Erythroblast (primary cell): ENCODE data around the gene TOR4A.
"Not testable (repeated sequence)": the region's sequence is repeated elsewhere in the genome, so short reads cannot be mapped to it uniquely, and the experiment has no call there.

Experiments
- DNase-seq, 2 experiments: peaks; one replicate each; lab custom pipeline; 2025; lab: John Stamatoyannopoulos, UW
- GATA1 ChIP-seq: IDR thresholded peaks from 2 replicates; pipeline ENCODE4 v1.6.1; 2011; ENCODE audit warnings: low read depth, mild to moderate bottlenecking, control low read depth, low read length, moderate library complexity
- POLR2A ChIP-seq: IDR thresholded peaks from 2 replicates; pipeline ENCODE4 v1.6.1; 2011; ENCODE audit warnings: mild to moderate bottlenecking, low read length

The TOR4A gene

DNA sequence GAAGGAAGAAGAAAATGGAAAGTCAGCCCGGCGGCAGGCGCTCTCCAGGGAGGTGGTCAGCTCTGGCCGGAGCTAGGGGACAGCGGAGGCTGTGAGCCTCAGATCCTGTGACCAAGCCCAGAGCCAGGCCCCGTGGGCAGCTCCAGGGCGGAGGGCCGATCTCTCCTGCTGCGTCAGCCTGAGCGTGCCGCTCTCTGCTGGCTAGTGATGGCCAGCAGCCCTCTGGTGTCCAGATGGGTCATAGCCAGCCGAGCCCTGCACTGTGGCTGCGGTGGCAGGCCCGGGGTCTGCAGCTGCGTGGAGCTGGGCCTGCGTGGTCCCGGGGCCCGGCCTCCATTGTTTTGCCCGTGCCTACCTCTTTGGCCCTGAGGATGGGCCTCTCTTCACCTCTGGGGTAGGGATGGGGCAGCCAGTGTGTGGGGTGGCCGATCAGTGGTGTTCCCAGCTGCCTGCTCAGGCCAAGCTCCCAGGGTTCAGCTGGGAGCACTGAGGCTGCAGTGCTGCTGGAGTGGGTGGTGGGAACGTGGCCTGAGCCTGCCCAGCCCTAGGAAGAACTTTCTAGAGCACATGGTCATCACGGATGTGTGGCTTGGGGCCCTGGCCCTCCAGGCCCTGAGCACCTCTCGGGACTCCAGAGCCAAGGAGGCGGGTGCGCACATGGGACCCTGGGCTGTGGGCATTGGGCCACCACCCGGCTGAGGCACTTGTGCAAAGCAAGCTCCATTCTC is 41.6 kb downstream of the TOR4A start:
- DNase-seq, result no peak
- no peak for TF ChIP-seq POLR2A
- no peak for TF ChIP-seq GATA1

DNA sequence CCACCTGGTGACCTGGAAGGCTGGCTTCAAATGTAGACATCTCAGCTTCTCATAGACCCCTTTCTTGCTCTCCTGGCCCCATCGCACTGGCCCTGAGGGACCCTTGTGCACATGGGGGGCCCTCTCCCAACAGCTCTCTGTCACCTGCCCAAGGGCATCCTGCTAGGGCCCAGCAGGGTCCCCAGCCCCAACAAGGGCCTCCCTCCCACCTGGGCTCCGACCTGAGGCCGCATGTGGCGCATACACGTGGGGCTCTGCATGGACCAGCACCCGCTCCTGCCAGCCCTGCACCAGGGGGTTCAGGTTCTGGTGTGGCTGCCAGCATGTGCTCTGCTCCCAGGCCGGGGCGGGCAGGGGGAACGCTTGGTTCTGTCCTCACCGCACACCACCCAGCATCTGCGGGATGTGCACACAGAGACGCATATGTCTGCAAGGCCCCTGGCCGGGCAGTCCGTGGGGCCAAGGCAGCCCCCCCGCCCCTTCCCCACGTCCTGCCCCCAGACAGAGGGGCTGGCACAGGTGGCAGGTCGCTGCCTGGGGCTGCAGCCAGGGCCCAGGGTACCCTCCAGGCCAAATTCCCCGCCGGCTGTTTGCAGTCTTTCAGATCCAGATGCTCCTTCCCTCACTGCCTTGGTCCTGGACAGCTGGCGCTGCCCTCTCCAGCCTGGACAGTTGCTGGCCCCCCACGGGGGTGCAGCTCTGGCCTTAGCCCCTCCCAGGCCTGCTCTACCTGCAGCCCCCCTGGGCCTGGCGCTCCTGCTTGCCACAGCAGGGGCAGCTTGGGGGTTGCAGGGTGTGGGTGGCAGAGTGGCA is 42.4 kb downstream of the TOR4A start:
- no peak for DNase-seq
- TF ChIP-seq GATA1, result no peak
- no peak for TF ChIP-seq POLR2A

DNA sequence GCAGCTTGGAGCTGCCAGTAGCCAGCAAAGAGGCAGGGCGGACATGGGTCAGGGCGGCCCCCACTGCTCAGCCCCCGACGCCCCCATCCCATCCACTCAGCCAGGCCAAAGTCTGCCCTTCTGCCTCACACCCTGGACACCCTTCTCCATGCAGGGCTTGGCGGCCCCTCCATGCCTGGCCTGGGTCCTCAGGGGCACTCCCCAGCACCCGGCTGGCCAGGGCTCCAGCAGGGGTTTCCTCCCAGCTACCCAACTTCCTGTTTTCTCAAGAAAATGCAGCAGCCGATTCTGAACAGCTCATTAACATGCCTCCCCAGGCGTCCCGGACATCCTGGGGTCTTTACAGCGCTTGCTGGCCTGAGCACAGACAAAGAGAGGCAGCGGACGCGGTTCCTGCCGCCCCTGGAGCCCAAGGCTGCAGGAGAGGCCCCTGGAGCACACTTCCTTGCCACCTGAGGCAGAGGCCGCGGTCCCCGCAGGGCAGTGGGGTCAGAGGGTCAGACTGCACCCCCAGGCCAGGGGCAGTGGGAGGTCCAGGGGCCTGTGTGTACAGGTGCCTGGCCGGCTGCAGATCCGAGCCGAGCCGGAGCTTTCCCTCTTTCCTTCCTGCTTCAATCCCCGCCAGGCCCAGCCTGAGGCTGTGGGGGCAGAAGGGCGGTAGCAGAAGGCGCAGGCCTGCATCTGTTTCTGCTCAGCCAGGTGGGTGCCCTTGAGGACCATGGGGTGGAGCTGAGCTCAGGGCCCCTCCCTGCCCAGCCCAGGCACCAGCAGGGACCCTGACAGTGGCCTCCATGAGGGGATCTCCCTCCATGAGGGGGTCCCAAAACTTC is 43.2 kb downstream of the TOR4A start:
- DNase-seq, result no peak
- no peak for TF ChIP-seq POLR2A
- TF ChIP-seq GATA1, result no peak

DNA sequence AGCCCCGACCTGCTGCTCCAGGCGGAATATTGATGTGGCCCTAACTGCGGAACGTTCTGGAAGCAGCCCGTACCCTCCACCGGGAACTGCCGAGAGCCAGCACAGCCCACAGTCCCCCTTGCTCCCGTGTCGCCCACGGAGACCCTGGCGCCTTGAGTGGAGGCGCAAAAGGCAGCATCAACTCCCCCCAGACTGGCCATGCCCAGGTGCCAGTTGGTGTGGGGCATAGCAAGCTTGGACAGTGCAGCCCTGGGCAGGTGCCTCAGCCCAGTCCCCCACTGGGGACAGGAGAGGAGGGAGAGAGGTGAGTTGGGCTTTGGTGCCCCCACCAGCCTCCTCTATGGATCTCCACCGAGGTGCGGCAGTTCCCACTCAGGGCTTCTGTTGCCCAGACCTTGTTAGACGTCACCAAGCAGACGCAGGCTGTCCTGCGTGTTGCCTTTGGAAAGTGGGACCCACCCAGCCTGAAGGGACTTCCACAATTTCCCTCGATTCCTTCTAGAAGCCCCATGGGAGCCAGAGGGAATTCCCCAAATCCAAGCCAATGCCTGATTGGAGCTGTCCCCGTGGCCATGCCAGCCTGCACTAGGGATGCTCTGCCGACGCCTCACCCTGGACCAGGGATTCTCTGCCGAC is 44.3 kb downstream of the TOR4A start:
- no peak for TF ChIP-seq GATA1
- TF ChIP-seq POLR2A, result no peak
- DNase-seq, result no peak

DNA sequence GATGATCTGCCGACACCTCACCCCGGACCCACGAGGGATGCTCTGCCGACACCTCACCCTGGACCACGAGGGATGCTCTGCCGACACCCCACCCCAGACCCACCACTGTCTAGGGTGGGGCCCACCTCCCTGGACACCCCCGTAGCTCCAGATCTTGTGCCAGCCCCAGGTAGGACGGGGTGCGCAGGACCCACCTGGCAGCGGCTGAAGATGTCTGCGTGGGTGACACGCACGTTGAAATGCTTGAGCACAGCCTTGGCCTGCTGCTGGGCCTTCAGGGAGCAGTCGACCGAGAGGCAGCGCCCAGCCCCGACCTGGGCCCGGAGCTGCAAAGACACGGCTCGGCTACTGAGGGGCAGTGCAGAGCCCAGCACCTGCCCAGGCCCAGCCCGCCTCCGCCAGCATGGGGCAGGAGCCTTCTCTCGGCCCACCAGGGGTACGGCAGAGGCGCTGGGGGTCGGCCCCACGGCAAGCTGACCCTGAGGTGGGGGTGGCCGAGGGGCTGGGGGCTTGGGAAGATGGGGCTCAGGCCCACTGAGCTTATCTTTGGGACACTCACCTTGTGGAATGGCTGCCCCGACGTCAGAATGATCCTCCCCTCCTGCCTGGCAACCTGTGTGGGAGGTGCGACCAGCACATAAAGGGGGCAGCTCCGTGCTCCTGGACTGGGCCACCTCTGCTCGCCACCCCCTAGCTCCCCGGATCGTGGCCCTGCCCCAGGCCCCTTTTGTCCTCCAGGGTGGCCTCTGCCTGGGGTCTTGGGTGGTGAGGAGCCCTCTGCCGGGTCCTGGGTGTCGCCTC is 46.2 kb downstream of the TOR4A start:
- no peak for TF ChIP-seq POLR2A
- TF ChIP-seq GATA1, result no peak
- no peak for DNase-seq

DNA sequence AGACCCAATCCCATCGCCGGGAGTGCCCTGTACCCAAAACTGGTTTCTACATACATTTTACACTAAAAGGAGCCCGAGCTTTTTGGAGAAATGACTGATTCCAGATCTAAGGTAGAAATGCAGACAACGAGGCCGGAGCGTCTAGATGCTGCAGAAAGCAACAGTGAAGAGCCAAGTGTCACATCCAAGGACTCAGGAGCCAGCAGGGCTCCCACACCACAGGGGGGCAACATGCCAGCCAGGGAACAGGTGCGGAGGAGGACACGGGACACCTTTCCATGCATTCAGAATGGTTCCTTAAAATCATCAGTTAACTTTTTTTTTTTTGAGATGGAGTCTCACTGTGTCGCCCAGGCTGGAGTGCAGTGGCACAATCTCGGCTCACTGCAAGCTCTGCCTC is 47.6 kb downstream of the TOR4A start:
- DNase-seq, result no peak
- TF ChIP-seq GATA1 (no peak), POLR2A (no peak)

DNA sequence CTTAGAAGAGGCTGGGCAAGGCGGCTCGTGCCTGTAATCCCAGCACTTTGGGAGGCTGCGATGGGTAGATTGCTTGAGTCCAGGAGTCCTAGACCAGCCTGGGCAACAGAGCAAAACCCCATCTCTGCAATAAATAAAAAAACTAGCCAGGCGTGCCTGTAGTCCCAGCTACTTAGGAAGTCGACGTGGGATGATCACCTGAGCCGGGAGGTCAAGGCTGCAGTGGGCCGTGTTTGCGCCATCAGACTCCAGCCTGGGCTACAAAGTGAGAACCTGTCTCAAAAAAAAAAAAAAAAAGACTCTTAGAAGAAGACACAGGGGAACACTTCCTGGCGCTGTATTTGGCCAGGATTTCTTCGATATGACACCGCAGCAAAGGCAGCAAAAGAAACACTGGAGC is 48.3 kb downstream of the TOR4A start:
- no peak for DNase-seq
- TF ChIP-seq POLR2A (no peak), GATA1 (no peak)

DNA sequence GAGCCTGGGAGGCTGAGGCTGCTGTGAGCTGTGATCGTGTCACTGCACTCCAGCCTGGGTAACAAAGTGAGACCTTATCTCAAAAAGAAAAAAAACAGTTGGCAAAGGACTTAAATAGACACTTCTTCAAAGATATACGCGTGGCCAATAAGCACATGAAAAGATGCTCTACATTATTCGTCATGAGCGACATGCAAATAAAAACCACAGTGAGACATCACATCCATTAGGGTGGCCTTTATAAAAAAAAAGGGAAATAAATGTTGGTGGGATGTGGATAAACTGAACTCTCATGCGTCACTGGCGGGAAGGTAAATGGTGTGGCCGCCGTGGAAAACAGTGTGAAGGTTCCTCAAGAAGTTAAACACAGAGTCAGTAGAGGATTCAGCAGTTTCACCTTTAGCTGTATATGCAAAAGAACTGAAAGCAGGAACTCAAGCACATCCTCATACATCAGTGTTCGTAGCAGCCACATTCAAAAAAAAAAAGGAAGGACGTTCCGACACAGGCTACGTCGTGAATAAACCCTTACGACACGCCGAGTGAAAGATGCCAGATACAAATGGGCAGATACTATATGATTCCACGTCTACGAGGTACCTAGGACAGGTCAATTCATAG is 49.0 kb downstream of the TOR4A start:
- no peak for TF ChIP-seq POLR2A
- TF ChIP-seq GATA1, result no peak
- no peak for DNase-seq

DNA sequence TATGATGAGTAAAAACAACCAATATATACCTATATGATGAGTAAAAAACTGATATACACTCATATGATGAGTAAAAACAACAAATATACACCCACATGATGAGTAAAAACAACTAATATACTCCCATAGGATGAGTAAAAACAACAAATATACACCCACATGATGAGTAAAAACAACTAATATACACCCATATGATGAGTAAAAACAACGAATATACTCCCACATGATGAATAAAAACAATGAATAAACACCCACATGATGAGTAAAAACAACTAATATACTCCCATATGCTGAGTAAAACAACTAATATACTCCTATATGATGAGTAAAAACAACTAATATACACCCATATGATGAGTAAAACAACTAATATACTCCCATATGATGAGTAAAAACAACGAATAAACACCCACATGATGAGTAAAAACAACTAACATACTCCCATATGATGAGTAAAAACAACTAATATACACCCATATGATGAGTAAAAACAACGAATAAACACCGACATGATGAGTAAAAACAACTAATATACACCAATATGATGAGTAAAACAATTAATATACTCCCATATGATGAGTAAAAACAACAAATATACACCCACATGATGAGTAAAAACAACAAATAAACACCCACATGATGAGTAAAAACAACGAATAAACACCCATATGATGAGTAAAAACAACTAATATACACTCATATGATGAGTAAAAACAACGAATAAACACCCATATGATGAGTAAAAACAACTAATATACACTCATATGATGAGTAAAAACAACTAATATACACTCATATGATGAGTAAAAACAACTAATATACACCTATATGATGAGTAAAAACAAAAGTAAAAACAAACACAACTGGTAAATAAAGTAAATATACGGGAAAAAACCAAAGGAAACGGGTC is 50.4 kb downstream of the TOR4A start:
- not testable (repeated sequence) for DNase-seq

DNA sequence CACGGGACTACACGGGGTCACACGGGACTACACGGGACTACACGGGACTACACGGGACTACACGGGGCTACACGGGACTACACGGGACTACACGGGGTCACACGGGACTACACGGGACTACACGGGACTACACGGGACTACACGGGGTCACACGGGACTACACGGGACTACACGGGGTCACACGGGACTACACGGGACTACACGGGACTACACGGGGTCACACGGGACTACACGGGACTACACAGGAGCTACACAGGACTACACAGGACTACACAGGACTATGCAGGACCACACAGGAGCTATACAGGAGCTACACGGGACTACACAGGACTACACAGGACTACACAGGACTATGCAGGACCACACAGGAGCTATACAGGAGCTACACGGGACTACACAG is 52.1 kb downstream of the TOR4A start:
- not testable (repeated sequence) for DNase-seq

DNA sequence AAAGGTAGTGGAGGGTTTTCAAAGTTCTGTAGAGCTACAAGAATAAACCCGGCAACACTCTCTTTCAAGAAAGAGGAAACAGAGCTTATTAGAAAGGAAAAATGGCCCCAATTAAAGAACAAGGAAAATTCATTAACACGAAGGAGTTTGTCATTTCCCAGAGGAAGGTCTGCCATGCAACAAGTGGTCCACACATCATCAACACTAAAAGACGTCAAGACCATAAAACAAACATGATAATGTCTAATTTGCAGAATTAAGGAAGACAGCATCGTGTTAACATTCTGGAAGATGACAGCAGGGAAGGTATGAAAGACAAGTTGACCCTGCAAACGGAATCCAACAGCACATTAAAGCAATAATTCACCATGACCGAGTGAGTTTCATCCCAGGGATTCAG is 53.2 kb downstream of the TOR4A start:
- TF ChIP-seq GATA1 (no peak), POLR2A (no peak)
- no peak for DNase-seq

DNA sequence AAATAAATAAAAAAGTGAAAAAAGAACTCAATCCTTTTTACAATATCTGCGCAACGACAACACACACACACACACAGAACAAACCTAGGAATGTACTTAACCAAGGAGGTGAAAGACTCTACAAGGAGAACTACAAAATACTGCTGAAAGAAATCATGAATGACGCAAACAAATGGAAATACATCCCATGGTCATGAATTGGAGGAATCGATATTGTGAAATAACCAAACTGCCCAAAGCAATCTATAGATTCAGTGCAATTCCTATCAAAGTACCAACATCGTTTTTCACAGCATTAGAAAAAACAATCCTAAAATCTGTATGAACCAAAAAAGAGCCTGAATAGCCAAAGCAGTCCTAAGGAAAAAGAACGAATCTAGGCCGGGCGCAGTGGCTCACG is 54.4 kb downstream of the TOR4A start:
- no peak for DNase-seq
- TF ChIP-seq GATA1, result no peak
- no peak for TF ChIP-seq POLR2A
